Mucosa of stomach (tissue), 1 donor: ENCODE results near the gene PADI6.
"Not testable (repeated sequence)": the region's sequence is repeated elsewhere in the genome, so short reads cannot be mapped to it uniquely, and the experiment has no call there.

Experiments
- H3K27me3 ChIP-seq: one replicate; pipeline ENCODE4 v1.7.0; 2013; ENCODE audit warnings: mild to moderate bottlenecking, low read length; ENCODE audit not compliant: control insufficient read depth, insufficient read depth
- H3K36me3 ChIP-seq: one replicate; pipeline ENCODE4 v1.7.0; 2013; ENCODE audit warnings: low read length; ENCODE audit not compliant: control insufficient read depth, insufficient read depth
- H3K4me1 ChIP-seq: one replicate; pipeline ENCODE4 v1.7.0; 2013; ENCODE audit warnings: mild to moderate bottlenecking, low read length; ENCODE audit not compliant: control insufficient read depth, insufficient read depth
- H3K4me3 ChIP-seq: one replicate; pipeline ENCODE4 v1.7.0; 2013; ENCODE audit warnings: low read length
- H3K9ac ChIP-seq: one replicate; pipeline ENCODE4 v1.7.0; 2013; ENCODE audit warnings: mild to moderate bottlenecking, low read length, moderate library complexity
- H3K9me3 ChIP-seq: one replicate; pipeline ENCODE4 v1.7.0; 2013; ENCODE audit warnings: mild to moderate bottlenecking, low read length, moderate library complexity; ENCODE audit not compliant: control insufficient read depth
- donor health status: Pancreatic carcinoma.

PADI6 gene

GRCh38 chr1:17371896-17372295 lies at the start of gene PADI6:
Gene PADI6 (plus strand): TSS chr1:17372196. CDS start chr1:17372246, 50 bp downstream.
- Histone ChIP-seq H3K9me3 (no peaks in the 10 kb centered on the region), H3K36me3 (no peaks in the 10 kb centered on the region), H3K4me3 (no peak within 1 kb of the TSS), H3K9ac (no peak within 1 kb of the TSS), H3K27me3 (no peaks in the 10 kb centered on the region), H3K4me1 (no peaks in the 10 kb centered on the region)

GRCh38 chr1:17328855-17329254 lies 43.1 kb upstream of the PADI6 start:
- H3K36me3 ChIP-seq: no peaks in the 10 kb centered on the region
- H3K4me1 ChIP-seq: no peaks in the 10 kb centered on the region
- no peak overlapping the region for H3K9ac ChIP-seq
- no peak overlapping the region for H3K4me3 ChIP-seq
- H3K9me3 ChIP-seq: no peaks in the 10 kb centered on the region
- H3K27me3 ChIP-seq: peaks cover 3% of the 10 kb centered on the region

GRCh38 chr1:17329610-17330009 lies 42.4 kb upstream of the PADI6 start:
- Histone ChIP-seq H3K9ac (no peak overlapping the region), H3K36me3 (no peaks in the 10 kb centered on the region), H3K4me3 (no peak overlapping the region), H3K9me3 (no peaks in the 10 kb centered on the region), H3K27me3 (peaks cover 3% of the 10 kb centered on the region), H3K4me1 (no peaks in the 10 kb centered on the region)

- H3K4me3 ChIP-seq: no peak overlapping the region
- H3K36me3 ChIP-seq: no peaks in the 10 kb centered on the region
- no peaks in the 10 kb centered on the region for H3K4me1 ChIP-seq
- peaks cover 3% of the 10 kb centered on the region for H3K27me3 ChIP-seq
- no peak overlapping the region for H3K9ac ChIP-seq
- no peaks in the 10 kb centered on the region for H3K9me3 ChIP-seq
Measured at GRCh38 chr1:17330856-17331255, 41.1 kb upstream of the PADI6 start.

GRCh38 chr1:17333081-17333480 lies 38.9 kb upstream of the PADI6 start:
- Histone ChIP-seq H3K36me3 (no peaks in the 10 kb centered on the region), H3K9ac (no peak overlapping the region), H3K4me1 (no peaks in the 10 kb centered on the region), H3K4me3 (no peak overlapping the region), H3K9me3 (no peaks in the 10 kb centered on the region), H3K27me3 (peaks cover 3% of the 10 kb centered on the region)

GRCh38 chr1:17335821-17336710 lies 35.9 kb upstream of the PADI6 start:
- Histone ChIP-seq H3K9me3 (no peaks in the 10 kb centered on the region), H3K4me1 (no peaks in the 10 kb centered on the region), H3K4me3 (no peak overlapping the region), H3K9ac (no peak overlapping the region), H3K36me3 (no peaks in the 10 kb centered on the region), H3K27me3 (peaks cover 3% of the 10 kb centered on the region)

GRCh38 chr1:17338706-17339493 lies 33.1 kb upstream of the PADI6 start:
- Histone ChIP-seq H3K27me3 (no peaks in the 10 kb centered on the region), H3K9me3 (no peaks in the 10 kb centered on the region), H3K36me3 (no peaks in the 10 kb centered on the region), H3K4me1 (no peaks in the 10 kb centered on the region), H3K4me3 (no peak overlapping the region), H3K9ac (no peak overlapping the region)

GRCh38 chr1:17339521-17339920 lies 32.5 kb upstream of the PADI6 start:
- no peak overlapping the region for H3K4me3 ChIP-seq
- no peaks in the 10 kb centered on the region for H3K36me3 ChIP-seq
- H3K27me3 ChIP-seq: no peaks in the 10 kb centered on the region
- no peaks in the 10 kb centered on the region for H3K9me3 ChIP-seq
- H3K4me1 ChIP-seq: no peaks in the 10 kb centered on the region
- H3K9ac ChIP-seq: no peak overlapping the region

GRCh38 chr1:17340358-17340757 lies 31.6 kb upstream of the PADI6 start:
- Histone ChIP-seq H3K27me3 (no peaks in the 10 kb centered on the region), H3K4me3 (no peak overlapping the region)

GRCh38 chr1:17342014-17342441 lies 30.0 kb upstream of the PADI6 start:
- Histone ChIP-seq H3K9me3 (no peaks in the 10 kb centered on the region), H3K9ac (no peak overlapping the region), H3K4me3 (no peak overlapping the region), H3K27me3 (no peaks in the 10 kb centered on the region), H3K4me1 (no peaks in the 10 kb centered on the region), H3K36me3 (no peaks in the 10 kb centered on the region)

More at GRCh38 chr1:17340358-17340757, 31.6 kb upstream of the PADI6 start:
- Histone ChIP-seq H3K9ac (no peak overlapping the region), H3K9me3 (no peaks in the 10 kb centered on the region), H3K36me3 (no peaks in the 10 kb centered on the region), H3K4me1 (no peaks in the 10 kb centered on the region)

GRCh38 chr1:17345506-17345905 lies 26.5 kb upstream of the PADI6 start:
- H3K9ac ChIP-seq, H3K9me3 ChIP-seq, H3K4me3 ChIP-seq, H3K27me3 ChIP-seq, H3K4me1 ChIP-seq, H3K36me3 ChIP-seq: not testable (repeated sequence)
